GM18909 (cell line): ENCODE results near the gene TNPO2.
"Not testable (repeated sequence)": the region's sequence is repeated elsewhere in the genome, so short reads cannot be mapped to it uniquely, and the experiment has no call there.

Experiments used
- ATAC-seq: cut with Tn5 transposase; IDR thresholded peaks from one replicate; pipeline ENCODE4 v1.9.1; 2021; ENCODE audit warnings: mild to moderate bottlenecking; ENCODE audit not compliant: unreplicated experiment, poor library complexity

TNPO2 gene

GRCh38 chr19:12737835-12738351 is 14.2 kb upstream of the TNPO2 start:
- no peak for ATAC-seq

GRCh38 chr19:12736995-12737834 is 13.5 kb upstream of the TNPO2 start, which contains the start of gene GET3:
Gene GET3, plus strand, starts transcription at chr19:12737497. Its CDS starts 9 bp downstream, at chr19:12737506.
- peak; percentile 70 for ATAC-seq

GRCh38 chr19:12733369-12734214 is 9.9 kb upstream of the TNPO2 start:
- ATAC-seq = no peak

GRCh38 chr19:12731337-12731736 is 7.6 kb upstream of the TNPO2 start:
- no peak for ATAC-seq

GRCh38 chr19:12730064-12730463 is 6.3 kb upstream of the TNPO2 start:
- ATAC-seq = no peak

GRCh38 chr19:12727745-12728433 is 4.2 kb upstream of the TNPO2 start:
- ATAC-seq = no peak

GRCh38 chr19:12726988-12727316 is 3.2 kb upstream of the TNPO2 start:
- no peak for ATAC-seq

- ATAC-seq = not testable (repeated sequence)
Observed at GRCh38 chr19:12725612-12726011, 1.9 kb upstream of the TNPO2 start.

- no peak for ATAC-seq
Observed at GRCh38 chr19:12723381-12723640, 421 bp downstream of the TNPO2 start.

- peak; percentile 83 for ATAC-seq
Observed at GRCh38 chr19:12722566-12723380, 959 bp downstream of the TNPO2 start.

- ATAC-seq = peak; percentile 30
Observed at GRCh38 chr19:12721656-12722565, 1.8 kb downstream of the TNPO2 start.

- ATAC-seq = no peak
Observed at GRCh38 chr19:12720851-12721655, 2.7 kb downstream of the TNPO2 start.

GRCh38 chr19:12720296-12720695 is 3.4 kb downstream of the TNPO2 start:
- ATAC-seq = no peak

GRCh38 chr19:12715929-12716328 is 7.8 kb downstream of the TNPO2 start:
- no peak for ATAC-seq

- ATAC-seq = no peak
Observed at GRCh38 chr19:12715102-12715501, 8.6 kb downstream of the TNPO2 start.

- not testable (repeated sequence) for ATAC-seq
Observed at GRCh38 chr19:12713304-12713703, 10.4 kb downstream of the TNPO2 start.

- not testable (repeated sequence) for ATAC-seq
Observed at GRCh38 chr19:12712077-12712476, 11.7 kb downstream of the TNPO2 start.

- ATAC-seq = no peak
Observed at GRCh38 chr19:12711187-12711586, 12.5 kb downstream of the TNPO2 start.
